PC-3 (cell line): ENCODE results near the gene UNC93A. TPM values are rescaled to one million over a fixed set of nuclear protein-coding genes. Genes with fewer than 3 reads are reported as not detected.

Experiments used
- ATAC-seq: fragments of 200-7000 bp; cut with Tn5 transposase; 2 replicates; pipeline ENCODE4 v1.9.1; 2020; ENCODE audit warnings: mild to moderate bottlenecking, moderate library complexity
- BruUV-seq: library from RNA; stranded (reverse); fragments of 400-500 nt; replicated peaks from 2 replicates; lab custom pipeline; 2021; lab: Mats Ljungman, UMichigan
- CTCF ChIA-PET: fragments of 300-600 bp; sonication (Branson Sonifier 250); formaldehyde crosslinking; loops from one replicate; lab custom pipeline; 2022; ENCODE audit warnings: antibody characterized with exemption; lab: Charles Lee
- POLR2A ChIA-PET: fragments of 300-600 bp; sonication (Branson Sonifier 250); formaldehyde crosslinking; loops from one replicate; lab custom pipeline; 2022; ENCODE audit warnings: antibody characterized with exemption; ENCODE audit not compliant: unreplicated experiment; lab: Charles Lee
- DNase-seq: peaks from one replicate; pipeline ENCODE4 v3.0.0-alpha.2; 2015
- H2AFZ ChIP-seq: fragments of 300-600 bp; sonication (generic); 2 replicates; pipeline ENCODE4 v1.6.0; 2016; ENCODE audit warnings: antibody characterized with exemption, low read length
- H3F3A ChIP-seq: fragments of 300-600 bp; sonication (generic); one replicate; pipeline ENCODE4 v1.6.0; 2017; ENCODE audit warnings: antibody characterized with exemption, low read length, control low read depth, mild to moderate bottlenecking; ENCODE audit not compliant: unreplicated experiment
- H3K27ac ChIP-seq: fragments of 300-600 bp; sonication (generic); 2 replicates; pipeline ENCODE4 v1.5.1; 2016; ENCODE audit warnings: mild to moderate bottlenecking, low read length
- H3K27me3 ChIP-seq: fragments of 300-600 bp; sonication (generic); 2 replicates; pipeline ENCODE4 v1.6.1; 2016; ENCODE audit warnings: low read length, mixed read lengths
- H3K36me3 ChIP-seq: fragments of 300-600 bp; sonication (generic); 2 replicates; pipeline ENCODE4 v1.6.1; 2016; ENCODE audit warnings: low read depth, mixed run types, low read length, mixed read lengths
- H3K4me1 ChIP-seq: fragments of 300-600 bp; sonication (generic); 2 replicates; pipeline ENCODE4 v1.5.1; 2016; ENCODE audit warnings: low read length; ENCODE audit not compliant: insufficient read depth
- H3K4me2 ChIP-seq: fragments of 300-600 bp; sonication (generic); 2 replicates; pipeline ENCODE4 v1.6.0; 2016; ENCODE audit warnings: low read length
- H3K4me3 ChIP-seq: fragments of 300-600 bp; sonication (generic); 2 replicates; pipeline ENCODE4 v1.5.1; 2016; ENCODE audit warnings: mild to moderate bottlenecking, low read length, mixed read lengths
- H3K79me2 ChIP-seq: fragments of 300-600 bp; sonication (generic); 2 replicates; pipeline ENCODE4 v1.6.1; 2017; ENCODE audit warnings: low read length, mixed read lengths
- H3K9ac ChIP-seq: fragments of 300-600 bp; sonication (generic); 2 replicates; pipeline ENCODE4 v1.6.0; 2016; ENCODE audit warnings: mild to moderate bottlenecking, low read length
- H3K9me2 ChIP-seq: fragments of 300-600 bp; sonication (generic); replicated peaks from 2 replicates; pipeline ENCODE4 v1.6.1; 2016; ENCODE audit warnings: mixed run types, low read length, mixed read lengths
- H3K9me3 ChIP-seq: fragments of 300-600 bp; sonication (generic); 2 replicates; pipeline ENCODE4 v1.6.1; 2016; ENCODE audit warnings: low read length, mixed read lengths
- H4K20me1 ChIP-seq: fragments of 300-600 bp; sonication (generic); 2 replicates; pipeline ENCODE4 v1.6.1; 2016; ENCODE audit warnings: low read length, mixed read lengths
- CTCF ChIP-seq: fragments of 300-600 bp; sonication (generic); conservative IDR thresholded peaks from 2 replicates; pipeline ENCODE4 v1.5.1; 2017; ENCODE audit warnings: antibody characterized with exemption, low read depth, mild to moderate bottlenecking, low read length
- EZH2 ChIP-seq: fragments of 300-600 bp; sonication (generic); IDR thresholded peaks from one replicate; pipeline ENCODE4 v1.6.1; 2017; ENCODE audit warnings: antibody characterized with exemption, mild to moderate bottlenecking, low read length; ENCODE audit not compliant: unreplicated experiment
- EZH2phosphoT487 ChIP-seq: fragments of 300-600 bp; sonication (generic); IDR thresholded peaks from 2 replicates; pipeline ENCODE4 v1.6.1; 2018; ENCODE audit warnings: mild to moderate bottlenecking, antibody characterized with exemption, low read length, borderline replicate concordance
- intact Hi-C: fragments of 100-400 bp; cut with micrococcal nuclease; formaldehyde crosslinking; loops from 2 replicates; pipeline ENCODE4 v1.9.0; 2023
- total RNA-seq: library from RNA; depleted of rRNA; stranded (reverse); fragments of >200 nt; gene quantifications from 2 replicates; pipeline ENCODE4 v1.2.3, GENCODE V29; 2014

Gene UNC93A
- total RNA-seq, 1 experiment from 2014 or later, result not detected

DNA sequence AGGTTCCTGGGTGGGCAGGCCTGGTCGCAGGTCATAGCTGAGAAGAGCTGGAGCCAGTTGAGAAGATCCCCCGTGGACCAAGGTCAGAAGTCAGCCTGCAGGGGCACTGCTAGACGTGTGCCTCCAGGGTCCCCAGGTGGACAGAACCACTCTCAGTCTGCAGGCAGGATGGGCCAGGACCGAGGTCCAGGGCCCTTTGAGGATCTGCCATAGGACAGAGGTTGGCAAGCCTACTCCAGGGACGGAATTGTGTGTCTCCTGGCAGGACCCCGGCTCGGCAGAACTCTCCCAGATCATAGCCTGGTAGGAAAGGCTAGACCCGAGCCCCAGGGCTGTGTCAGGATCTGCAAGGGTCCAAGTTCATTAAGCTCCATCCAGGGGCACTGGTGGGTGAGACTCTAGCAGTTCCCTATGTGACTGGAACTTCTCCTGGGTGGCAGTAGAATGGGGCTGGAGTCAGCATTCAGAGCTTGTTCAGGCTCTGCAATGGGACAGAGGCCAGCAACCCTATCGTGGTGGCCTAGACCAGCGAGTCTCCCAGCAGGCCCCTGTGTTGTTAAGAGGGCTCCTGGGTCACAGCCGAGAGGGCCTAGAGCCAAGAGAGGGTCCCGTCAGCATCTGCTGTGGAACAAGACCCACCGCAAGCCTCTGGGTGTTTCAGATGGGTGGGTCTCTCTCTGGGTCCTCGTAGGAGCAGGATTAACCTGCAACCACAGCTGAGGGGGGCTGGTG is 51.9 kb downstream of the UNC93A start:
- no peak for TF ChIP-seq EZH2phosphoT487
- Histone ChIP-seq H3K4me3 (no peak overlapping the region), H3K4me1 (no peaks in the 10 kb centered on the region), H3K27ac (no peak overlapping the region), H2AFZ (no peak overlapping the region), H3K4me2 (no peak overlapping the region), H3K9me2 (no peaks in the 10 kb centered on the region), H3K27me3 (peaks cover 8% of the 10 kb centered on the region; the same call in 1 of the 2 replicates), H4K20me1 (no peaks in the 10 kb centered on the region), H3F3A (no peaks in the 10 kb centered on the region), H3K9me3 (no peaks in the 10 kb centered on the region), H3K79me2 (no peaks in the 10 kb centered on the region), H3K9ac (no peak overlapping the region), H3K36me3 (no peaks in the 10 kb centered on the region)
- DNase-seq (no peak), ATAC-seq (no peak)
- intact Hi-C loops, result no loop called here
- POLR2A ChIA-PET, result no interaction called here
- BruUV-seq, result no TSS peak
- CTCF ChIA-PET, result no interaction called here

DNA sequence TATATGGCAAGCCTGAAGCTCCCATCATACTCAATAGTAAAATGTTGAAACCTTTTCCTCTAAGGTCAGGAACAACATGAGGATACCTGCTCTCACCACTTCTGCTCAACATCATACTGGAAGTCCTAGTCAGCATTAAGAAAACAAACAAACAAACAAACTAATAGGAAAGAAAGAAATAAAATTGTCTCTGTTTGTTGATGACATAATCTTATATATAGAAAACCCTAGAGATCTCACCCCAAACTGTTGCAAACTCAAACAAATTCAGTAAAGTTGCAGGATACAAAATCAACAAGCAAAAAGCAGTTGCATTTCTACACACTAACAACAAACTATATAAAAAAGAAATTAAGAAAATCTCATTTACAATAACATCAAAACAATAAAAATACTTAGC is 54.2 kb downstream of the UNC93A start:
- no peaks in the 10 kb centered on the region for H3K9me2 ChIP-seq
- no peaks in the 10 kb centered on the region for H3F3A ChIP-seq
- BruUV-seq, result no TSS peak
- H3K27ac ChIP-seq, result no peak overlapping the region
- no peaks in the 10 kb centered on the region for H3K9me3 ChIP-seq
- CTCF ChIA-PET, result no interaction called here
- no peak overlapping the region for H3K4me2 ChIP-seq
- H3K4me3 ChIP-seq, result no peak overlapping the region
- H3K79me2 ChIP-seq, result no peaks in the 10 kb centered on the region
- H3K27me3 ChIP-seq, result peaks cover 8% of the 10 kb centered on the region; the same call in 1 of the 2 replicates
- TF ChIP-seq EZH2phosphoT487, result no peak
- no peak for TF ChIP-seq CTCF
- TF ChIP-seq EZH2, result no peak
- no peak for ATAC-seq
- intact Hi-C loops, result no loop called here
- no peaks in the 10 kb centered on the region for H3K4me1 ChIP-seq
- H4K20me1 ChIP-seq, result no peaks in the 10 kb centered on the region
- no peak for DNase-seq
- H3K9ac ChIP-seq, result no peak overlapping the region
- H2AFZ ChIP-seq, result no peak overlapping the region
- H3K36me3 ChIP-seq, result no peaks in the 10 kb centered on the region
- POLR2A ChIA-PET, result no interaction called here

DNA sequence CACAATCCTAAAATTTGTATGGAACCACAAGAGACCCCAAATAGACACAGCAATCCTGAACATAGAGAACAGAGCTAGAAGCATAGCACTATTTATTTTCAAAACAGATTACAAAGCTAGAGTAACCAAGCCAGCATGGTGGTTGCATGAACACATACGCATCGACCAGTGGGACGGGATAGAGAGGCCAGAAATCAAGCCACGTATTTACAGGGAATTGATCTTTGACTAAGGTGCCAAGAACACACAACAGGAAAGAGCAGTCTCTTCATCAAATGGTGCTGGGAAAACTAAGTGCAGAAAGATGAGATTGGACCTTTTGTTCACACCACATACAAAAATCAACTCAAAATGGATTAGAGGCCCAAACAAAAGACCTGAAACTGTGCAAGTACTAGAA is 54.8 kb downstream of the UNC93A start:
- BruUV-seq, result no TSS peak
- Histone ChIP-seq H4K20me1 (no peaks in the 10 kb centered on the region), H3K9me2 (no peaks in the 10 kb centered on the region), H3K9me3 (no peaks in the 10 kb centered on the region), H3K9ac (no peak overlapping the region), H3K36me3 (no peaks in the 10 kb centered on the region), H3F3A (no peaks in the 10 kb centered on the region), H3K79me2 (no peaks in the 10 kb centered on the region), H3K4me3 (no peak overlapping the region), H3K4me1 (no peaks in the 10 kb centered on the region), H3K4me2 (no peak overlapping the region), H3K27ac (no peak overlapping the region), H2AFZ (no peak overlapping the region), H3K27me3 (0 out of 2 replicates have a peak, but pooled peaks cover 7% of the 10 kb centered on the region)
- intact Hi-C loops, result no loop called here
- no peak for TF ChIP-seq EZH2phosphoT487
- no peak for TF ChIP-seq EZH2
- no peak for TF ChIP-seq CTCF
- DNase-seq (no peak), ATAC-seq (no peak)
- POLR2A ChIA-PET, result no interaction called here
- CTCF ChIA-PET, result no interaction called here
